Endothelial cell (in vitro differentiated cells): ENCODE measurements around the gene CHSY3. TPM values are rescaled to one million over a fixed set of nuclear protein-coding genes. Genes with fewer than 3 reads are reported as not detected.

Source experiments
- DNase-seq: peaks from one replicate; pipeline ENCODE4 v3.0.0; 2021; ENCODE audit warnings: low spot score
- H3K27ac Mint-ChIP-seq: one replicate; pipeline ENCODE4 v1.8.0; 2021; ENCODE audit warnings: mixed read lengths, inconsistent platforms; ENCODE audit not compliant: unreplicated experiment
- H3K27me3 Mint-ChIP-seq: one replicate; pipeline ENCODE4 v1.8.0; 2021; ENCODE audit warnings: mild to moderate bottlenecking, moderate library complexity, mixed read lengths, inconsistent platforms; ENCODE audit not compliant: unreplicated experiment
- H3K36me3 Mint-ChIP-seq: one replicate; pipeline ENCODE4 v1.8.0; 2021; ENCODE audit warnings: mild to moderate bottlenecking, low read depth, mixed read lengths, inconsistent platforms; ENCODE audit not compliant: unreplicated experiment
- H3K4me1 Mint-ChIP-seq: one replicate; pipeline ENCODE4 v1.8.0; 2021; ENCODE audit warnings: mild to moderate bottlenecking, mixed read lengths, inconsistent platforms; ENCODE audit not compliant: unreplicated experiment
- H3K4me3 Mint-ChIP-seq: one replicate; pipeline ENCODE4 v1.8.0; 2021; ENCODE audit warnings: mild to moderate bottlenecking, mixed read lengths, inconsistent platforms; ENCODE audit not compliant: unreplicated experiment
- H3K9me3 Mint-ChIP-seq: one replicate; pipeline ENCODE4 v1.8.0; 2021; ENCODE audit warnings: mixed read lengths, inconsistent platforms; ENCODE audit not compliant: unreplicated experiment
- total RNA-seq: library from RNA; stranded (reverse); fragmentation: NEBNext Ultra II Directional; extraction: Animal tissue kit (Norgen Biotek cat#: 25700); gene quantifications from one replicate; pipeline ENCODE4 v1.2.1, GENCODE V29; 2021; ENCODE audit not compliant: unreplicated experiment
- TF ChIP-seq, protein P1 (sequence below): fragments of 200-600 bp; sonication (generic); IDR thresholded peaks from one replicate; pipeline ENCODE4 v1.5.0; 2021; ENCODE audit warnings: antibody characterized with exemption; ENCODE audit not compliant: unreplicated experiment

The CHSY3 gene
- total RNA-seq, 1 donor from 2014 or later, result 21.2 TPM

DNA sequence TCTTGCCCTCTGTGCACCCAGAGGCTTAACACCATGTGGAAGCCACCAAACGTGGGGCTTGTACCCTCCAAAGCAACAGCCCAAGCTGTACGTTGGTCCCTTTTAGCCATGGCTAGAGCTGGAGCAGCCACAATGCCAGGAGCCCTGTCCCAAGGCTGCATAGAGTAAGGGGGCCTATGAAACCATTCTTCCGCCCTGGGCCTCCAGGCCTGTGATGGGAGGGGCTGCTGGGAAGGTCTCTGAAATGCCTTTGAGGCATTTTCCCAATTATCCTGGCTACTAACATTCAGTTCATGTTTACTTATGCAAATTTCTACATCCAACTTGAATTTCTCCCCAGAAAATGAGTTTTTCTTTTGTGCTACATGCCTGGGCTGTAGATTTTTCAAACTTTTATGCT lies 33.8 kb downstream of the CHSY3 start:
- Mint-ChIP-seq H3K9me3 (no peaks in the 10 kb centered on the region), H3K36me3 (peaks cover 25% of the 10 kb centered on the region), H3K4me3 (peak overlapping the region; percentile 27), H3K4me1 (no peaks in the 10 kb centered on the region), H3K27ac (no peak overlapping the region), H3K27me3 (peaks cover 5% of the 10 kb centered on the region)
- TF ChIP-seq, protein P1, sequence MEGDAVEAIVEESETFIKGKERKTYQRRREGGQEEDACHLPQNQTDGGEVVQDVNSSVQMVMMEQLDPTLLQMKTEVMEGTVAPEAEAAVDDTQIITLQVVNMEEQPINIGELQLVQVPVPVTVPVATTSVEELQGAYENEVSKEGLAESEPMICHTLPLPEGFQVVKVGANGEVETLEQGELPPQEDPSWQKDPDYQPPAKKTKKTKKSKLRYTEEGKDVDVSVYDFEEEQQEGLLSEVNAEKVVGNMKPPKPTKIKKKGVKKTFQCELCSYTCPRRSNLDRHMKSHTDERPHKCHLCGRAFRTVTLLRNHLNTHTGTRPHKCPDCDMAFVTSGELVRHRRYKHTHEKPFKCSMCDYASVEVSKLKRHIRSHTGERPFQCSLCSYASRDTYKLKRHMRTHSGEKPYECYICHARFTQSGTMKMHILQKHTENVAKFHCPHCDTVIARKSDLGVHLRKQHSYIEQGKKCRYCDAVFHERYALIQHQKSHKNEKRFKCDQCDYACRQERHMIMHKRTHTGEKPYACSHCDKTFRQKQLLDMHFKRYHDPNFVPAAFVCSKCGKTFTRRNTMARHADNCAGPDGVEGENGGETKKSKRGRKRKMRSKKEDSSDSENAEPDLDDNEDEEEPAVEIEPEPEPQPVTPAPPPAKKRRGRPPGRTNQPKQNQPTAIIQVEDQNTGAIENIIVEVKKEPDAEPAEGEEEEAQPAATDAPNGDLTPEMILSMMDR, result no peak
- no peak for DNase-seq

DNA sequence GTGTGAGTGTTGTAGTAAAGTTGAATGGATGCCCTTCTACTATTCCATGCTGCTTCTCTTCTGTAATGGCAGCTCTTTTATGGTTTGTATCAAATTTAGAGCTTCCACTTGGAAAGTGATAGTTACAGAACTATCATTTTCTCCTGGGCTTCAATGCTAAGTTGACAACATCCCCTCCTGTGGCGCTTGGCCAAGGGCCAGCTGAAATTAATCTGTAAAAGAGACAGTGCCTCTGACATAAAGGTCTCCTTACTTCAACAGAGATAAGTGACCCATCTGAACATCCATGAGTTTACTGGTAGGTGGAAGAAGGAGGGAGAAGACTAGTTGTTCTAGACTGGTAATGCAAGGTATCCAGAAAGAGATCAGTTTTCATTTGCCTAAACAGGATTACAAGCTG lies 39.7 kb downstream of the CHSY3 start:
- TF ChIP-seq, protein P1, result no peak
- no peak overlapping the region for H3K27ac Mint-ChIP-seq
- no peaks in the 10 kb centered on the region for H3K36me3 Mint-ChIP-seq
- DNase-seq, result no peak
- H3K4me3 Mint-ChIP-seq, result no peak overlapping the region
- no peaks in the 10 kb centered on the region for H3K27me3 Mint-ChIP-seq
- no peaks in the 10 kb centered on the region for H3K4me1 Mint-ChIP-seq
- no peaks in the 10 kb centered on the region for H3K9me3 Mint-ChIP-seq

DNA sequence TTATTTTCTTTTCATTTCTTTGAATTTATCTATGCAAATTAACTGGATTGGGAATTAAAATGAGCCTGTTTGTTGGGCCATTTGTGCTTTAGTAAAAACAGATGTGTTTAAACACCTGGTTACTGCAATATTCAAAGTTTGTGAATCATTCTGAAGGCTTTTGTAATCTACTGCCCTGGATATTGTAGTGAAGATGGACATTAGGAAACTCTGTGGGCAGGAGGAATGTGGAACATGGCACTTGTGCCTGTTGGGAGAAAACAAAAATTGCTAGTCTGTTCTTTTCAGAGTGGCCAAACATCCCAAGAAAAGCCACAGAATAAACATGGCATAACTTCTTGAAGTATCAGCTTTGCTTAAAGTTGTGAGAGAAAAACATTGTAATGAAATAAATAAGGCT lies 40.8 kb downstream of the CHSY3 start:
- H3K27ac Mint-ChIP-seq, result no peak overlapping the region
- H3K36me3 Mint-ChIP-seq, result no peaks in the 10 kb centered on the region
- H3K27me3 Mint-ChIP-seq, result no peaks in the 10 kb centered on the region
- H3K4me3 Mint-ChIP-seq, result no peak overlapping the region
- H3K4me1 Mint-ChIP-seq, result no peaks in the 10 kb centered on the region
- DNase-seq, result no peak
- no peaks in the 10 kb centered on the region for H3K9me3 Mint-ChIP-seq
- TF ChIP-seq, protein P1, result no peak

DNA sequence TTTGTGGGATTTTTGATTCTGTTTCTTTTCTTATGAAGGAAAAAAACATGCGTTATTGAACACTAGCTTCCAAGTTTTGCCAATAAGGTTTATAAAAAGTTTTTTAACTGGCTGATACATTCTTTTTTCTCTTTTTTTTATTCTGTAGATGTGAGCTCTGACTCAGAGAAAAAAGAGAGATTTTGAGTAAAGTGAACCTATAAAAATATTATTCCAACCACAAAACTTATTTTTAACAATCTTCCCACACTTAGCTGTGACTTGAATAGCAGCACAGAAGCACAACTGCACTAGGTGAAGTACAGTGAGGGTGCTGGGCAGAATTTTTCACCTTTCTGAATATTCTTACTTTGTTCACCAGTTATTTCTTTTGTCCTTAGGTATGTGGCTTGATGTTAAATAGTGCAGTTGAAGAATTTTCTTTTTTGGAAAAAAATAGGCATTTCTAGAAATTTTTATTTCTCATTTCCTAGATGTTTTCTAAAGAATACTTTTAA lies 41.6 kb downstream of the CHSY3 start:
- no peaks in the 10 kb centered on the region for H3K4me1 Mint-ChIP-seq
- no peak for DNase-seq
- no peak overlapping the region for H3K4me3 Mint-ChIP-seq
- H3K27ac Mint-ChIP-seq, result no peak overlapping the region
- no peaks in the 10 kb centered on the region for H3K9me3 Mint-ChIP-seq
- TF ChIP-seq, protein P1, result no peak
- H3K36me3 Mint-ChIP-seq, result no peaks in the 10 kb centered on the region
- no peaks in the 10 kb centered on the region for H3K27me3 Mint-ChIP-seq

DNA sequence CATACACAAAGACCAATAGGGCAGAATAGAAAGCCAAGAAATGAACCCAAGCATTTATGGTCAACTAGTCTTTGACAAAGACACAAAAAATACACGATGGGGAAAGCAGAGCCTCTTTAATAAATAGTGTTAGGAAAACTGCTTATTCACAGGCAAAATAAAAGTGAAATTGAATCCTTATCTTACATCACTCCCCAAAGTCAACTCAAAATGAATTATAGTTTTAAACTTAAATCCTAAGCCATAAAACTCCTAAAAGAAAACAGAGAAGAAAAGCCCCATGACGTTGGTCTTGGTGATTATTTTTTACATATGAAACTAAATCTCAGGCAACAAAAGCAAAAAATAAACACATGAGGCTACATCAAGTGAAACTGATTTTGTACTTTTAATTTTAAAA lies 46.8 kb downstream of the CHSY3 start:
- TF ChIP-seq, protein P1, result no peak
- no peak overlapping the region for H3K4me3 Mint-ChIP-seq
- H3K9me3 Mint-ChIP-seq, result no peaks in the 10 kb centered on the region
- no peak for DNase-seq
- H3K4me1 Mint-ChIP-seq, result no peaks in the 10 kb centered on the region
- H3K27ac Mint-ChIP-seq, result no peak overlapping the region
- H3K36me3 Mint-ChIP-seq, result peaks cover 13% of the 10 kb centered on the region
- H3K27me3 Mint-ChIP-seq, result no peaks in the 10 kb centered on the region
